ENCODE results near the gene LIFR.

DNA sequence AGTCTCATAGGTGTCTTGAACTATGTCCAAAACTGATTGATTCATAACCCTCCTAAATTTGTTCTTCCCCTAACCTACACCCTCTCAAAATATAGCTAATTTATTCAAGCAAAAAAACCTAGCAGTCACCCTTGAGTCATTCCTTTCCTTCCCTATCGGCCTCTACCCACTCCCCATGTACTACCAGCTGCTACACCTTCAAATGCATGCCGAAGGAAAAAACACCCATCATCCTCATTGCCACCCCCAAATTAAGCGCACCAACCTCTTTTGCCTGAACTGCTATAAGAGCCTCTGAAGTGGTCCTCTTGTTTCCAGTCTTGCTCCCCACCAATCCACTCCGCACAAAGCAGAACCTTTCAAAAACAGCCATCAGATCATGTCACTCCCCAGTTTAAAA, 12.6 kb downstream of the LIFR start:
- no peak for TF ChIP-seq POLR2AphosphoS5 (IDR thresholded peaks at IDR 0.05)
- TF ChIP-seq, protein P1, sequence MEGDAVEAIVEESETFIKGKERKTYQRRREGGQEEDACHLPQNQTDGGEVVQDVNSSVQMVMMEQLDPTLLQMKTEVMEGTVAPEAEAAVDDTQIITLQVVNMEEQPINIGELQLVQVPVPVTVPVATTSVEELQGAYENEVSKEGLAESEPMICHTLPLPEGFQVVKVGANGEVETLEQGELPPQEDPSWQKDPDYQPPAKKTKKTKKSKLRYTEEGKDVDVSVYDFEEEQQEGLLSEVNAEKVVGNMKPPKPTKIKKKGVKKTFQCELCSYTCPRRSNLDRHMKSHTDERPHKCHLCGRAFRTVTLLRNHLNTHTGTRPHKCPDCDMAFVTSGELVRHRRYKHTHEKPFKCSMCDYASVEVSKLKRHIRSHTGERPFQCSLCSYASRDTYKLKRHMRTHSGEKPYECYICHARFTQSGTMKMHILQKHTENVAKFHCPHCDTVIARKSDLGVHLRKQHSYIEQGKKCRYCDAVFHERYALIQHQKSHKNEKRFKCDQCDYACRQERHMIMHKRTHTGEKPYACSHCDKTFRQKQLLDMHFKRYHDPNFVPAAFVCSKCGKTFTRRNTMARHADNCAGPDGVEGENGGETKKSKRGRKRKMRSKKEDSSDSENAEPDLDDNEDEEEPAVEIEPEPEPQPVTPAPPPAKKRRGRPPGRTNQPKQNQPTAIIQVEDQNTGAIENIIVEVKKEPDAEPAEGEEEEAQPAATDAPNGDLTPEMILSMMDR (IDR thresholded peaks at IDR 0.05) = no peak
- no peak for TF ChIP-seq POLR2A (IDR thresholded peaks at IDR 0.05)
